MM.1S (cell line): ENCODE data around the gene SYNDIG1.

ENCODE experiments used
- DNase-seq: peaks from one replicate; pipeline ENCODE4 v3.0.0-alpha.2; 2015
- H2AFZ ChIP-seq: fragments of 300-600 bp; sonication (generic); 2 replicates; pipeline ENCODE4 v1.6.0; 2016; ENCODE audit warnings: antibody characterized with exemption, low read length
- H3F3A ChIP-seq: fragments of 300-600 bp; sonication (generic); 2 replicates; pipeline ENCODE4 v1.6.1; 2016; ENCODE audit warnings: mild to moderate bottlenecking, antibody characterized with exemption, low read length, moderate library complexity, mixed read lengths; ENCODE audit not compliant: insufficient read depth
- H3K27ac ChIP-seq: fragments of 300-600 bp; sonication (generic); 2 replicates; pipeline ENCODE4 v1.5.1; 2016; ENCODE audit warnings: mild to moderate bottlenecking, low read length
- H3K27me3 ChIP-seq: fragments of 300-600 bp; sonication (generic); replicated peaks from 2 replicates; pipeline ENCODE4 v1.6.0; 2016; ENCODE audit warnings: low read length; ENCODE audit not compliant: insufficient read depth
- H3K36me3 ChIP-seq: fragments of 300-600 bp; sonication (generic); replicated peaks from 2 replicates; pipeline ENCODE4 v1.6.1; 2016; ENCODE audit warnings: mild to moderate bottlenecking, low read length, mixed read lengths; ENCODE audit not compliant: insufficient read depth
- H3K4me1 ChIP-seq: fragments of 300-600 bp; sonication (generic); 2 replicates; pipeline ENCODE4 v1.6.1; 2016; ENCODE audit warnings: low read length, mixed read lengths
- H3K4me2 ChIP-seq: fragments of 300-600 bp; sonication (generic); 2 replicates; pipeline ENCODE4 v1.6.0; 2016; ENCODE audit warnings: low read depth, low read length
- H3K4me3 ChIP-seq: fragments of 300-600 bp; sonication (generic); 2 replicates; pipeline ENCODE4 v1.5.1; 2016; ENCODE audit warnings: low read length, mixed read lengths
- H3K79me2 ChIP-seq: fragments of 300-600 bp; sonication (generic); 2 replicates; pipeline ENCODE4 v1.6.1; 2016; ENCODE audit warnings: mixed run types, low read length, mixed read lengths
- H3K9ac ChIP-seq: fragments of 300-600 bp; sonication (generic); 2 replicates; pipeline ENCODE4 v1.6.1; 2016; ENCODE audit warnings: low read length, mixed read lengths
- H3K9me2 ChIP-seq: fragments of 300-600 bp; sonication (generic); replicated peaks from 2 replicates; pipeline ENCODE4 v1.6.1; 2016; ENCODE audit warnings: mild to moderate bottlenecking, low read length, mixed read lengths; ENCODE audit not compliant: insufficient read depth
- H3K9me3 ChIP-seq: fragments of 300-600 bp; sonication (generic); replicated peaks from 2 replicates; pipeline ENCODE4 v1.6.1; 2016; ENCODE audit warnings: mild to moderate bottlenecking, low read length, mixed read lengths; ENCODE audit not compliant: insufficient read depth
- H4K20me1 ChIP-seq: fragments of 300-600 bp; sonication (generic); 2 replicates; pipeline ENCODE4 v1.6.1; 2016; ENCODE audit warnings: mild to moderate bottlenecking, low read length, moderate library complexity, mixed read lengths; ENCODE audit not compliant: insufficient read depth
- EZH2 ChIP-seq: fragments of 300-600 bp; sonication (generic); optimal IDR thresholded peaks from 2 replicates; pipeline ENCODE3; 2017; ENCODE audit warnings: low read depth, mild to moderate bottlenecking, antibody characterized with exemption, low read length, mixed read lengths
- EZH2phosphoT487 ChIP-seq: fragments of 300-600 bp; sonication (generic); IDR thresholded peaks from 2 replicates; pipeline ENCODE4 v1.6.1; 2018; ENCODE audit warnings: antibody characterized with exemption, low read length
- TF ChIP-seq, protein P1 (sequence below): fragments of 300-600 bp; sonication (generic); IDR thresholded peaks from 2 replicates; pipeline ENCODE4 v1.5.1; 2016; ENCODE audit warnings: antibody characterized with exemption, low read length, mixed read lengths

SYNDIG1 gene

DNA sequence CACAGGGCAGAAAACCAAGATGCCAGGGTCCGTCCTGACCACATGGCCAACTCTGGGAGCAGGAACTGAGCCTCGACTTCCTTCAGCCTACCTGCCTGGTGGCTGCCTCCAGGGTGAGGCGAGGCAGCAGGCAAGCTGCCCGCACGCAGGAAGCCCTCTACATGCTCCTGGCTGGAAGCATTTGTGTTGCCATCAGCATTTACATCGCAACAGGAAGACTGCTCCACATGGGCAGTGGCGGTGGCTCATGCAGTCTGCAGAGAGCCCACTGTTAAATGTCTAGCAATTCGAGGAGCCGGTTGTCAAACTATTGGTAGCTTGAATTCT, 233.8 kb downstream of the SYNDIG1 start:
- Histone ChIP-seq H3K9me3 (no peaks in the 10 kb centered on the region), H3K9ac (no peak overlapping the region), H4K20me1 (no peaks in the 10 kb centered on the region), H3K4me1 (no peaks in the 10 kb centered on the region), H3K9me2 (no peaks in the 10 kb centered on the region), H2AFZ (no peak overlapping the region), H3K79me2 (no peaks in the 10 kb centered on the region), H3K27me3 (no peaks in the 10 kb centered on the region), H3K4me2 (no peak overlapping the region), H3K36me3 (no peaks in the 10 kb centered on the region), H3F3A (no peaks in the 10 kb centered on the region), H3K27ac (no peak overlapping the region), H3K4me3 (no peak overlapping the region)
- no peak for TF ChIP-seq EZH2phosphoT487
- TF ChIP-seq, protein P1, sequence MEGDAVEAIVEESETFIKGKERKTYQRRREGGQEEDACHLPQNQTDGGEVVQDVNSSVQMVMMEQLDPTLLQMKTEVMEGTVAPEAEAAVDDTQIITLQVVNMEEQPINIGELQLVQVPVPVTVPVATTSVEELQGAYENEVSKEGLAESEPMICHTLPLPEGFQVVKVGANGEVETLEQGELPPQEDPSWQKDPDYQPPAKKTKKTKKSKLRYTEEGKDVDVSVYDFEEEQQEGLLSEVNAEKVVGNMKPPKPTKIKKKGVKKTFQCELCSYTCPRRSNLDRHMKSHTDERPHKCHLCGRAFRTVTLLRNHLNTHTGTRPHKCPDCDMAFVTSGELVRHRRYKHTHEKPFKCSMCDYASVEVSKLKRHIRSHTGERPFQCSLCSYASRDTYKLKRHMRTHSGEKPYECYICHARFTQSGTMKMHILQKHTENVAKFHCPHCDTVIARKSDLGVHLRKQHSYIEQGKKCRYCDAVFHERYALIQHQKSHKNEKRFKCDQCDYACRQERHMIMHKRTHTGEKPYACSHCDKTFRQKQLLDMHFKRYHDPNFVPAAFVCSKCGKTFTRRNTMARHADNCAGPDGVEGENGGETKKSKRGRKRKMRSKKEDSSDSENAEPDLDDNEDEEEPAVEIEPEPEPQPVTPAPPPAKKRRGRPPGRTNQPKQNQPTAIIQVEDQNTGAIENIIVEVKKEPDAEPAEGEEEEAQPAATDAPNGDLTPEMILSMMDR: no peak
- TF ChIP-seq EZH2: no peak
- no peak for DNase-seq

DNA sequence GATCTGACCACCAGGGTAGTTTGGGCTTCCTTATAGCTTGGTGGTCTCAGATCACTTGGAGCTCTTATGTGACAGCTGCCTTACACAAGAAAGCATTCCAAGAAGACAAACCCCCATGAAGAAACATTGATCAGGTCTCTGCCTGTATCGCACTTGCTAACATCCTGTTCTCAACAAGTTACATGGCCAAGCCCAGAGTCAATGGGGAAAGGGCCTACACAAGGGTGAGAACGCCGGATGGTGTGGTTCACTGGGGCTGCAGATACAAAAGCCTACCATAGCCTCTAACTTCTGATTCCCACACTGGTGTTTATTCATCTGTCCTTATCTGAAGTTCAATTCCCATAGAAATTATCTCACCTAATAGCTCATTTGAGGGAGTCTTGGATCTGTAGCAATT, 235.5 kb downstream of the SYNDIG1 start:
- Histone ChIP-seq H3K27ac (no peak overlapping the region), H3K9ac (no peak overlapping the region), H3K4me2 (no peak overlapping the region), H3K36me3 (no peaks in the 10 kb centered on the region), H3K4me1 (no peaks in the 10 kb centered on the region), H4K20me1 (no peaks in the 10 kb centered on the region), H3F3A (no peaks in the 10 kb centered on the region), H3K27me3 (no peaks in the 10 kb centered on the region), H3K4me3 (no peak overlapping the region), H3K9me3 (no peaks in the 10 kb centered on the region), H3K79me2 (no peaks in the 10 kb centered on the region), H3K9me2 (no peaks in the 10 kb centered on the region), H2AFZ (no peak overlapping the region)
- DNase-seq: no peak
- TF ChIP-seq, protein P1: no peak
- TF ChIP-seq EZH2 (no peak), EZH2phosphoT487 (no peak)

DNA sequence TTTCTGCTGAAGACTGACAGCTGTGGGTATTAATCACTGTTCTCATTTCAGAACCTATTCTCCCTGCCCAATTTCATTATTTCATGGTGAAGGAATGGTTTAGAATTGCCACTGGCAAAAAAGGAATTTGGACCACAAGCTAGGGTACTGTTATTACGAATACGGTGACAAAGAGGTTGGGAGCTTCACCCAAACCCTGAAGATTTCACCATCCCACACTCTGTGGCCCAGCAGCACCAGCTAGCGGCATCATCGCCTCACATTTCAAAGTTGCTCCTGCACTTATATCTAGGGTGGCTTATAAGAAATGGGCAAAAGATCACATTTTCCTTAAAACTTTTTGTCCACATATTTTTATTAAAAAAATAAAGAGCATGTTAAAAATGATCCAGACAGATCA, 236.1 kb downstream of the SYNDIG1 start:
- Histone ChIP-seq H3K27me3 (no peaks in the 10 kb centered on the region), H3K4me1 (no peaks in the 10 kb centered on the region), H3K9me3 (no peaks in the 10 kb centered on the region), H4K20me1 (no peaks in the 10 kb centered on the region), H3K27ac (no peak overlapping the region), H3K4me3 (no peak overlapping the region), H3K4me2 (no peak overlapping the region), H3F3A (no peaks in the 10 kb centered on the region), H3K9ac (no peak overlapping the region), H3K36me3 (no peaks in the 10 kb centered on the region), H3K79me2 (no peaks in the 10 kb centered on the region), H3K9me2 (no peaks in the 10 kb centered on the region), H2AFZ (no peak overlapping the region)
- no peak for DNase-seq
- TF ChIP-seq, protein P1: no peak
- TF ChIP-seq EZH2phosphoT487 (no peak), EZH2 (no peak)
